PFSK-1 (cell line): ENCODE results near the gene PRPSAP2.

Experiments used
- FOXP2 ChIP-seq: optimal IDR thresholded peaks from 2 replicates; pipeline ENCODE3; 2011; ENCODE audit warnings: borderline replicate concordance, control low read depth, inconsistent platforms; ENCODE audit not compliant: insufficient read depth; ENCODE audit errors: extremely low read length, extremely low read depth
- POLR2AphosphoS5 ChIP-seq: IDR thresholded peaks from 2 replicates; pipeline ENCODE4 v1.6.1; 2012; ENCODE audit warnings: low read depth, mild to moderate bottlenecking, control low read depth, low read length, moderate library complexity
- SIN3A ChIP-seq: IDR thresholded peaks from 2 replicates; pipeline ENCODE4 v1.6.1; 2012; ENCODE audit warnings: mild to moderate bottlenecking, low read length, moderate library complexity, borderline replicate concordance; ENCODE audit not compliant: insufficient read depth
- TAF1 ChIP-seq: IDR thresholded peaks from 2 replicates; pipeline ENCODE4 v1.6.1; 2012; ENCODE audit warnings: low read length, control low read depth, borderline replicate concordance; ENCODE audit not compliant: insufficient read depth
- TF ChIP-seq, protein P1 (sequence below), 2 experiments: IDR thresholded peaks; 2 replicates each; pipeline versions ENCODE4 v1.6.1 to v1.8.0; 2011 to 2012; ENCODE audit warnings: low read depth in 2 of 2, low read length in 2 of 2, control low read depth in 1 of 2, inconsistent platforms in 1 of 2, mild to moderate bottlenecking in 1 of 2, moderate library complexity in 1 of 2; ENCODE audit not compliant: insufficient read depth in 1 of 2

PRPSAP2 gene

DNA sequence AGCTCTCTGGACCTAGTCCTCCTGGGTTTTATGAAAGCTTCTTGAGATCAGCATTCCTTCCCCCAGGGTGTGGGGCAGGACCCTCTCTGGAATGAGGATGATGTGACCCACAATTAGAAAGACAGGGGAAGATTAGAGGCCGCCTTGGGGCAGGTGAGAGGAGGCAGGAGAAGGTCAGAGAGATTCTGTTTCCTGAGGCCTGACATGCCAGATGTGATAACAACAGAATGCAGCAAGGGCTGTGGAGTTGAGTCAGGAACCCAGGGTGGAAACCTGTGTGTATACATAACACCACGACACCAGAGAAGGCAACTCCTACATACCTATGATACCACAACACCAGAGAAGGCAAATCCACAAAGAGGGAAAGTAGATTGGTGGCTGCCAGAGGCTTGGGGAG lies 88.6 kb downstream of the PRPSAP2 start:
- TF ChIP-seq POLR2AphosphoS5: no peak
- no peak for TF ChIP-seq SIN3A
- TF ChIP-seq TAF1: no peak
- no peak for TF ChIP-seq FOXP2
- TF ChIP-seq, protein P1, sequence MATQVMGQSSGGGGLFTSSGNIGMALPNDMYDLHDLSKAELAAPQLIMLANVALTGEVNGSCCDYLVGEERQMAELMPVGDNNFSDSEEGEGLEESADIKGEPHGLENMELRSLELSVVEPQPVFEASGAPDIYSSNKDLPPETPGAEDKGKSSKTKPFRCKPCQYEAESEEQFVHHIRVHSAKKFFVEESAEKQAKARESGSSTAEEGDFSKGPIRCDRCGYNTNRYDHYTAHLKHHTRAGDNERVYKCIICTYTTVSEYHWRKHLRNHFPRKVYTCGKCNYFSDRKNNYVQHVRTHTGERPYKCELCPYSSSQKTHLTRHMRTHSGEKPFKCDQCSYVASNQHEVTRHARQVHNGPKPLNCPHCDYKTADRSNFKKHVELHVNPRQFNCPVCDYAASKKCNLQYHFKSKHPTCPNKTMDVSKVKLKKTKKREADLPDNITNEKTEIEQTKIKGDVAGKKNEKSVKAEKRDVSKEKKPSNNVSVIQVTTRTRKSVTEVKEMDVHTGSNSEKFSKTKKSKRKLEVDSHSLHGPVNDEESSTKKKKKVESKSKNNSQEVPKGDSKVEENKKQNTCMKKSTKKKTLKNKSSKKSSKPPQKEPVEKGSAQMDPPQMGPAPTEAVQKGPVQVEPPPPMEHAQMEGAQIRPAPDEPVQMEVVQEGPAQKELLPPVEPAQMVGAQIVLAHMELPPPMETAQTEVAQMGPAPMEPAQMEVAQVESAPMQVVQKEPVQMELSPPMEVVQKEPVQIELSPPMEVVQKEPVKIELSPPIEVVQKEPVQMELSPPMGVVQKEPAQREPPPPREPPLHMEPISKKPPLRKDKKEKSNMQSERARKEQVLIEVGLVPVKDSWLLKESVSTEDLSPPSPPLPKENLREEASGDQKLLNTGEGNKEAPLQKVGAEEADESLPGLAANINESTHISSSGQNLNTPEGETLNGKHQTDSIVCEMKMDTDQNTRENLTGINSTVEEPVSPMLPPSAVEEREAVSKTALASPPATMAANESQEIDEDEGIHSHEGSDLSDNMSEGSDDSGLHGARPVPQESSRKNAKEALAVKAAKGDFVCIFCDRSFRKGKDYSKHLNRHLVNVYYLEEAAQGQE (IDR thresholded peaks at IDR 0.05; ENCODE audit: insufficient read depth in 1 of 2, low read depth in 2 of 2, low read length in 2 of 2): no peak

DNA sequence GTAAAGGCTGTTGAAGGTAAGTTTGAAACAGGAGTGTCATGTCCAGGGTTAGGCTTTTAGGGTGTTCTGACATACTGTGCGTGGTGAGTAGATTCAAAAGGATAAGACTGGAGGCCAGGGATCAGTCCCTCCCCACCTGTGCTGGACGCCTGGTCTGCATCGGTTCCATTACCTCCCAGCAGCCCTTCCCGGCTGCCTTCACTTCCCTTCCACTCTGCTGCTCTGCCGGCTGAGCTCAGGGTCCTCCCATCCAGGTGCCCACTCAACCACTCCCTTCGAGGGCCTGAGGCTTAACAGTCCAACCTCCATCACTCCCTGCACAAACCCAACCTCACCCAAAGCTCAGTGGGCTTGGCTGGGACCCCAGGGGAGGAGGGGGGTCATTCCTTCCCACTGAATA lies 89.9 kb downstream of the PRPSAP2 start:
- TF ChIP-seq, protein P1 (IDR thresholded peaks at IDR 0.05; ENCODE audit: insufficient read depth in 1 of 2, low read depth in 2 of 2, low read length in 2 of 2): no peak
- TF ChIP-seq FOXP2 (no peak), POLR2AphosphoS5 (no peak), TAF1 (no peak)

DNA sequence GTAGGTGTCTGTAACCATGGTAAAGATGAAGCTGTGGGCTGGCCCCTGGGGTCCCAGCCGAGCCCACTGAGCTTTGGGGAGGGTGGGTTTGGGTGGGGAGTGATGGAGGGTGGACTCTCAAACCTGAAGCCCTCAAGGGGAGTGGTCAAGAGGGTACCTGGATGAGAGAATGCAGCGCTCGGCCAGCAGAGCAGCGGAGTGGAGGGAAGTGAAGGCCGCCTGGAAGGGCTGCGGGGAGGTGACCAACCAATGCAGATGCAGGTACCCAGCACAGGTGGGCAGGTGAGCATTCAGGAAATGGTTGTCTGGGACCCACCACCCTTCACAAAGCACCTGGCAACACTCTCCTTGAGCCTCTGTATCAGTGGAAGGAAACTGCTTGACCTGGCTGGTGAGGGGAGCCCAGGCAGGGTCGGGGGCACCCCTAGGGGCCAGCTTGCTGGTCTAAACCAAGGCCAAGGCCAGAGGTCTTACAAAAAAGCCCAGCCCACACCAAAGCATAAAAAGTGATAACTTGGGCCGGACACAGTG lies 90.6 kb downstream of the PRPSAP2 start:
- TF ChIP-seq FOXP2: no peak
- TF ChIP-seq, protein P1 (IDR thresholded peaks at IDR 0.05; ENCODE audit: insufficient read depth in 1 of 2, low read depth in 2 of 2, low read length in 2 of 2): no peak

DNA sequence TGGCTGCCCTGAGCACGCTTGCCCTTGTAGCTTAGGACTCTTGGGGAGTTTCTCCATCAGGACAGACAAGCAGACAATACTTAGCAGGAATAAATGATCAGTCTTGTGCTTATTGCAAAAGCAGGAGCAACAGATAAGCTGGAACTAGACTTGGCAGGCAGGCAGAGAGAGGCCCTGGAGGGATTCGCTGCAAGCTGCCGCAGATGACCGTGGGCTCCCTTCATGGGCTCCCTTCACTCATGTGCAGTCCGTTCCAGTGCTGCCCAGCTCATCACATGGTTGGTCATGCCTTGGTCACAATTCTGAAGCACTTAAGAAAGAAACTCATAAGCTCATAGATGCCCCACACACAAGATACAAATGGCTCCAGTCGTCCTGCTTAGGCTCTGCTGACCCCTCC lies 91.6 kb downstream of the PRPSAP2 start:
- TF ChIP-seq POLR2AphosphoS5 (no peak), FOXP2 (no peak), SIN3A (no peak), TAF1 (no peak)
- TF ChIP-seq, protein P1 (IDR thresholded peaks at IDR 0.05; ENCODE audit: insufficient read depth in 1 of 2, low read depth in 2 of 2, low read length in 2 of 2): no peak

DNA sequence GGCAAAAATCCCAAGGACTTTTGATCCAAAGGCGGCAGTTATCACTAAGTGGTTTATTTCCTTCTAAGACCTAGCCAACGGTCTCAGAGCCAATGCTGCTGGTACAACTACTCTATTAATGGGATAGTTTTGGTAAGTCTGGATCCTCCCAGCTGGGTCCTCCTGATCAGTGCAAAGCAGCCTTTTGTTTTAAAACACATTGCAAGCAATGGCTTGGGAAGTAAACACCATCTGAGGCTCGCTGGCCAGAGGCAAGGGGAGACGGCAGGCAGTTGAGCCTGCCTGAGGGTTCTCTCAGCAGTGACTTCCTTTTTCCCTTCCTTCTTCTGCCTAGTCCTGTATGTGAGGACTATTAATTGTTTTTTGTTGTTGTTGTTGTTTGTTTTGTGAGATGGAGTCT lies 92.4 kb downstream of the PRPSAP2 start:
- TF ChIP-seq SIN3A (no peak), POLR2AphosphoS5 (no peak), FOXP2 (no peak), TAF1 (no peak)
- TF ChIP-seq, protein P1 (IDR thresholded peaks at IDR 0.05; ENCODE audit: insufficient read depth in 1 of 2, low read depth in 2 of 2, low read length in 2 of 2): no peak
